ENCODE measurements around the gene CA4. TPM values are rescaled to one million over a fixed set of nuclear protein-coding genes. Genes with fewer than 3 reads are reported as not detected.

Gene CA4
- total RNA-seq, 1 donor from 2014 or later = not detected

DNA sequence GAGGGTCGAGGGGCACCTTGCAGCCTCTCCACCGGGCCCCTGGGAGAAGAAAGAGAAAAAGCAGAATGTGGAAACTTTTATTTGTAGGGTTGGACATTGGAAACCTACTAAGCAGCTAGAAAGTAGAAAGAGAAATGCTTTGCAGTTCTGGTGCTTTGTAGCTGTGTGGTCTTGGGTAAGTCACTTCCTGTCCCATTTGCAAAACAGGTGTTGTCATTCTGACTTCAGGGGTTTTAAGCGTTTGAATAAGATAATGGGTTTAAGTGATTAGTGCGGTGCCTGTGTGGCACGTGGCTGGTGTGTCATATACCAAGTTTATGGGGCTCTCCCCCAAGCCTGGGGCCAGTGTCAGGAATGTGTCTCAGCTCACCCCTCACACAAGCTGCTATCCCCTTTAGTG, 1.6 kb downstream of the CA4 start:
- intact Hi-C loops (cut with micrococcal nuclease) = loop anchor here (1.0 kb wide), 2 partner anchors 8 to 19 kb away; no protein-coding TSS in a partner anchor

DNA sequence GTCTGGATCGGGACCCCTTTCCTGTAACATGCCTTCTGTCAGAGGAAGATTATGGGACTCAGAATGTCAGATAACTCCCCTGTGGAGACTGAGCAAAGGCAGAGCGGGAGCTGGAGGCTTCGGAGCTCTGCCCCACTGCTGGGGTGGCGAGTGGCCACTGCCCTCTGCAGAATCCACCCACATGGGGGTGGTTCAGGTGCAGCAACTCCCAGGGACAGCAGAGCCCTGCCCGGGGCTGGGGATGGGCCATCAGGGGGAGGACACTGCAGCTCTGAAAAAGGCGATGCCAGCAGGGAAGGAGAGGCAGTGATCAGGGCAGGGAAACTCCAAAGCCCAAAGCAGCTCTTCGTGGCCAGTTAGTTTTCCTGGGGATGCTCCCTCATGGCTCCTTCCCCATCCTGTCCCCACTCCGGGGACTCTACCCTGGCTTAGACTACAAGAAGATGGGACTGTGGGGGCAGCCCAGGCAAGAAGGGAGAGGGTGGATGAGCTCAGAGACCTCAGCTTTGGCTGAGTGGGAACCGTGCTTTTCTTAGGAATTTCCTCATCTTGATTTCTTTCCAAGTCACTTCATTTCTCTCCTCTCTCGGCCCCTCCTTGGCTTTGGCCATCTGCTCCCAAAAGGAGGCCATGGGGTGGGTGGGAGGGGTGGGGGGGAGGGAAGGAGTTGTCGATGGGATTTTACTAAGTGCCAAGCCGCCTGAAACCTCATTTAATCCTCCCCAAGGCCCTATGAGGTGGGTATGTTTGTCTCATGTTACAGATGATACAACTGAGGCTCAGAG, 4.0 kb downstream of the CA4 start:
- intact Hi-C loops (cut with micrococcal nuclease) = no loop called here

DNA sequence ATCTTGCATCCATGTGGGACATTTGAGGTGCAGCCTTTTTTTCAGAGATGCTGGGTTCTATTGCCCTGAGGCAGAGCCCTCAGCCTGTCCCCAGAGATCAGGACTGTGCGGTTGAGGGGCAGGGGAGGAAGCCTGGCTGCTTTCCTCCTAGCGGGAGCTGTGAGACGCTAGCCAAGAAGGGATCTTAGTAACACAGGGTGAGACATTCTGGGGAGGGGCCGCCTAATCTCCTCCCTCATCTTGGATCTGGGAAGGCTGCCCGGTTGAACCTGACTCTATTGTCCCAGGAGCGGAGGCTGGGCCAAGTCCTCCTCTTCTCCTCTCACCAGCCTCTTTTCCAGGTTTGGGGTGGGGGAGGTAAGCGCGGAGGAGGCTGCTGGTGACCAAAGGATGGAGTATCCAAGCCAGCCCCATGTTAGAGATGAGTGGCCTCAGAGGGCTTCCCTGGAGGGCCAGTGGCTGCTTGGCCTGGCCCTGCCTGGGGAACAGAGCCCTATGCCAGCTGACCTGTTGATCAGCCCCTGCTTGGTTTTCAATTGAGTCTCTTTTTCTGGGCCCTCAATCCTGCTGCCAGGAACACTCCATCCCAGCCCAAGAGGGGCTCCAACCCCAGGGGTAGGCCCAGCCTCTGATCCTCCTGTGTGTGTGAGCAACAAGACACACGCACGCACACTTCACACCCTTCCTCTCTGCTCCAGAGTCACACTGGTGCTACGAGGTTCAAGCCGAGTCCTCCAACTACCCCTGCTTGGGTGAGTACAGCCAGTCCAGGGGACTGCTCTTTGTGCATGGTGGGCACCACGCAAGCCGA, 5.0 kb downstream of the CA4 start:
- intact Hi-C loops (cut with micrococcal nuclease) = no loop called here

DNA sequence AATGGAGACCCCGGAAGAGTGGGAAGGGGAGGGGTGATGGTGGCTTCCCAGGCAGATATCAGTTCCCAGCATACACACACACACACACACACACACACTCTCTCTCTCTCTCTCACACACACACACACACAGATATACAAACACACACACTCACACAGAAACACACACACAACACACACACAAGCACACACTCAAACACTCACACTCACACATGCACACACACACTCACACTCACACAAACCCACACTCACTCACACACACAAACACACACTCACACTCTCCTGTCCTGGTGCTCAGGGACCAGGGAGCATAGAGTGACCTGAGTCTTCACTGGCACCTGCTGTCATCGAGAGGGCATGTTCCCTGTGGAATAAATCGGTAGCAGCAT, 5.6 kb downstream of the CA4 start:
- intact Hi-C loops (cut with micrococcal nuclease) = no loop called here

DNA sequence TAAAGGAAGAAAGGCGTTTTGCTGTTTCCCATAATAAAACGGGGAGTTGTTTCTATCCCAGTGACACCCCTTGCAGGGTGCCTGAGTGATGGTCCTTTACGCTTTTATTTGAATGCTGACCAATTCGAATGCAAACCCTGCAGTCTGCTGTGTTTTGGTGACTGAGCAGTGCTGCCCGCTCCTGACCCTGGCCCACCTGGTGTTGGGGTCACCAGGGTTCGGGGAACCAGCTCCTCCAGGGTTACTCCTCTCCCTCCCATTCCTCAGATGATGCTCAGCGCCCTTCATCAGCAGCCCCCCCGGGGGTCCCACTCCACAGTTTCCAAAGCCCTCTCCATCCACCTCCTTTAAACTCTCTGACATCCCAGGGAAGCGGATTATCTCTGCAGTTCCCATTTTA, 6.0 kb downstream of the CA4 start:
- intact Hi-C loops (cut with micrococcal nuclease) = no loop called here

DNA sequence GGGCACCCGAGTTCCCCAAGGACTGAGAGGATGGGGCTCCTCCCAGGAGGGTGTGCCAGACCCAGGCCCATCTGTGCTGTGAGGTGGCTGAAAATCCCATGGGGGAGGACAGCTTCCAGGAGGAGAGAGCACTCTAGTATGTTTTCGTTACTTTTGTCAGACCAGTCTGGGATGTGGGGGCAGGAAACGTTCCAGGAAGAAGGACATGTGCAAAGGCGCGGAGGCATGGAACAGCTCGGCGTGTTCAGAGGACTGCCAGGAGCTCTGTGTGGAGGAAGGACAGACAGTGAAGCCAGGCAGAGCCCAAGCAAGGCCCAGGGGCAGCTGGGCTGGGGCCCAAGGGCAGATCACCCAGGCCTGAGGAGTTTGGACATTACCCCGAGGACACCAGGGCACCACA, 7.0 kb downstream of the CA4 start:
- intact Hi-C loops (cut with micrococcal nuclease) = no loop called here

DNA sequence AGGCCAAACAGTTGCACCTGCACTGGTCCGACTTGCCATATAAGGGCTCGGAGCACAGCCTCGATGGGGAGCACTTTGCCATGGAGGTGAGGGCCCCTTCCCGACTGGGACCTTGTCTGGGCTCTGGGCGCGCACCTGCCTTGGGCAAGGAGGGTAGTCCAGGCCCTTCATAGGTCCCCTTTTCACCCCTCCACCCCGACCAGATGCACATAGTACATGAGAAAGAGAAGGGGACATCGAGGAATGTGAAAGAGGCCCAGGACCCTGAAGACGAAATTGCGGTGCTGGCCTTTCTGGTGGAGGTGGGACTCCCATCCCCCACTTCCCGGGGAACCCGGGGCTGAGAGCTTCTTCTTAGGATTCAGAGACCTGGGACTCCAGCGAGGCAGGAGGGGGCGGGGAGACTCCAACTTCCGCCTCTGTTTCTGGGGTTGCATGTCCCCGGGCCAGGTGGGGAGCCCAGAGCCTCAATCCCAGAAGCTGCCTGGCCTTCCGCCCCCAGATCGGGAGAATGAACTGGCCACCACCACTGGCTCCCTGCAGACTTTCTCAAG, 7.8 kb downstream of the CA4 start:
- intact Hi-C loops (cut with micrococcal nuclease) = no loop called here

DNA sequence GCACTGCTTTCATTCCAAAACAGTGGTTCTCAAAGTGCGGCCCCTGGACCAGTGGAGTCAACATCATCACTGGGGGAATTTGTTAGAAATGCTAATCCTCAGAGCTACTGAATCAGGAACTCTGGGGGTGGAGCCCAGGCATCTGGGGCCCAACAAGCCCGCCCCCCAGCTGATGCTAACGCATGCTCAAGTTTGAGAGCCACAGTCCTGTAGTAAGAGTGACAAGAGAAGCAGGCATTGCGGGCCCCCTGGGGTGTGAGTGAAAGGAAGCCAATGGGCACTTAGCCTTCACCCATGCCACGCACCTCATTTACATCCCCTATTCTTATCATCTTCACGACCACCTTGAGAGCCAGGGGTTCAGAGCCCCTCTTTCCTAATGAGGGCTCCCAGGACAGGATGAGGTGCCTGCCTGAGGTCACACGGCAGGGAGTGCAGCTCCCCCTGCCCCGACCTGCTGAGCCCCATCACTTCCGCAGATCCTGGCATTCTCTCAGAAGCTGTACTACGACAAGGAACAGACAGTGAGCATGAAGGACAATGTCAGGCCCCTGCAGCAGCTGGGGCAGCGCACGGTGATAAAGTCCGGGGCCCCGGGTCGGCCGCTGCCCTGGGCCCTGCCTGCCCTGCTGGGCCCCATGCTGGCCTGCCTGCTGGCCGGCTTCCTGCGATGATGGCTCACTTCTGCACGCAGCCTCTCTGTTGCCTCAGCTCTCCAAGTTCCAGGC, 9.1 kb downstream of the CA4 start:
- intact Hi-C loops (cut with micrococcal nuclease) = no loop called here

DNA sequence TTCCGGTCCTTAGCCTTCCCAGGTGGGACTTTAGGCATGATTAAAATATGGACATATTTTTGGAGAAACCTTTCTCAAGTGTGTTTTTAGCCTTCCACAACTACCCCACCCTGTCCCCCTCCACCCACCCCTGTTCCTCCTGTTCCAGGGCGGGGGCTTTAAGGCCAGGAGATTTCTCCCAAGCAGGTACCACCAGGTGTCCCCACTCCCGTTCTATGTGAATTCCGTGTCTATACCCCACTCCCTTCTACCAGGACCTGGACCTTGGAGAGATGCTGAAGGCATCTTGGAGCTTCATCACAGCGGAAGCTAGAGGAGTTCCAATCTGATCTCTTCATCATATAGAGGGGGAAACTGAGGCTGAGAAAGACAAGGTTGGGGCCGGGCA, 9.7 kb downstream of the CA4 start:
- intact Hi-C loops (cut with micrococcal nuclease) = no loop called here

DNA sequence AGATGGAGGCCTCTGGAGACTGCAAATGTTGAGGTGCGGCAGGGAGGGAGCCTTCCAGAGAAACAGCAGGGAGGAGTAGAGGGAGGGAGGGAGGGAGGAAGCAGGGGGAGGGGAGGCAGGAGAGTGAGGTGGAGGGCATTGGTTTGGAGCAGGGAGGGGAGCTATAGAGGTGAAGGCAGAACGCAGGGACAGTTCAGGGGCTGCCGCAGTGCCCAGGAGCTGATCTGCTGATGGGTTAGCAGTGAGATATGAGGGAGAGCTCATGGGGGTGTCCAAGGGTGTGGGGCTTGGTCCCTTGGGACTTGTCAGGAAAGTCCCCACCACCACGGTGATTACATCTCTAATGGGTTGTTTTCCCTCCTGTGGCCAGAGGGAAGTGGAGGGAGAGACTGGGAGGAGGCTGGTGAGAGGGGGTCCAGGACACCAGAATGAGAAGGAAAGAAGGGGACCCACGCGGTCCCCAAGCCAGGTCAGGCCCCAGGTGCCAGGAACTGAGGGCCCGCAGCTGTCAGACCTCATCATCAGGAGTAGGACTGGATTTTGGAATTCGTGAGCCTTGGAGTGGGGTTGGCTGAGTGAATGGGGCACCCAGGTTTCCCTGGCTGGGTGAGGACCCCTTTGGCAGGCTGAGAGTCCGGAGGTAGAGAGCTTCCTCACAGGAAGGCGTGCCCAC, 11.2 kb downstream of the CA4 start:
- intact Hi-C loops (cut with micrococcal nuclease) = no loop called here

DNA sequence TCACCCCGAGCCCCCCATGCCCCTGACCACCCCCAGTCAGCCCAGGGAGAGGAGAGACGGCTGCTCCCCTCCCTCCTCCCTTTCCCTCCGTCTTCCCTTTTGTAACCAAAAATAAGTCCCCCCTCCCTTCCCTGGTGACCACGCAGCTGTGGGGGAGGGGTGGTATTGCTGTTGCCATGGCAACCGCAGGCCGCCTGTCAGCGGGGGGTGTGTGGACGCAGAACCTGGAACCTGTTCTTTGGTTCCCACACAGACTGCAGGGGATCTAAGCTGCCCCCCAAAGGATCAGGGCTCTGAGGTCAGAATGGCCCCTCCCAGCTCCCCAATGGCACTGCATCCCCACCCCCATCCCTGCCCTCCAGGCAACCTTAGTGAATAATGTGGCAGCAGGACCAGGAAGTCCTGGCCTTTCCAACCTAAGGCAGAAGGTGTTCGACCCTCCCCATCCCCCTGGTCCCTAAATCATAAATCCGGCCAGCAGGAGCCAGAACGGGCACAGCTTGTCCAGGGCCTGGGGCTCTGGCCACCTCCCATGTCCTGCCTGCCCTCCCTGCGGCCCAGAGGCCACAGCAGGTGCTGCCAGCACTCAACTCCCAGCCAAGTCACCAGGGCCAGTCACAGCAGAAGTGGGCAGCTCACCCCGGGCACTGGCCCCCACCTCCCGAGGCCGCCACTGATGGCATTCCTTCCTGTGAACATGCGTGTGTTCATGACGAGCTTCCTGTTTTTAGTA, 12.0 kb downstream of the CA4 start:
- intact Hi-C loops (cut with micrococcal nuclease) = no loop called here

DNA sequence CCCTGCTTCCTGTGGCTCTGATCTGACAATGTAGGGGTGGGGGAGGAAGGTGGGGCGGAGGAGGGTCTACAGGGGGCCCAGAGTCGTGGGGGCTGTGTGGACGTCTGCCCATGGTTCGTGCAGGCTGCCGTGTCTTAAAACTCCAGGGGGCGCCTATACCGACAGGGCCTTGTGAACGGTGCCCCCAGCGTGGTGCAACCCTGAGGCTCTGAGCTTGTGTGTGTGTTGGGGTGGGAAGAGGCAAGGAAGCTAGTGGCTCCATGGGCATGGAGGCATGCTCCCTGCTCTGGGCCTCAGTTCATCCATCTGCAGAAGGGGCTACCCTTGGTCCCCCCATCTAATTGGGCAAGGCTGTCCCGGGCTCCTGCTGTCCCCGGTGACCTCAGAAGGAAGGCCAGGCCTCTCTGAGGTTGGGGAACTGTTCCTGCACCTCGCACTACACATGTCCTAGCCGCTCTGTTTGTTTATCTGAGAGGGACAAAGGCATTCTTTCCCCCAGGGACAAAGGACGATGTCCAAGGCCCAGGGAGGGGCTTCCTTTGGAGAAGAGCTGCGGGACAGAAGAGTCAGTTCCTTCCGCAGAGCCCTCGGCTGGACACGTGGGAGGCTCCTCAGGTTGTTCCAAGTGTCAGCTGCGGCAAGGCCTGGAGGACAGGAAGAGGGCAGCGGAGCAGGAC, 13.5 kb downstream of the CA4 start:
- intact Hi-C loops (cut with micrococcal nuclease) = no loop called here

DNA sequence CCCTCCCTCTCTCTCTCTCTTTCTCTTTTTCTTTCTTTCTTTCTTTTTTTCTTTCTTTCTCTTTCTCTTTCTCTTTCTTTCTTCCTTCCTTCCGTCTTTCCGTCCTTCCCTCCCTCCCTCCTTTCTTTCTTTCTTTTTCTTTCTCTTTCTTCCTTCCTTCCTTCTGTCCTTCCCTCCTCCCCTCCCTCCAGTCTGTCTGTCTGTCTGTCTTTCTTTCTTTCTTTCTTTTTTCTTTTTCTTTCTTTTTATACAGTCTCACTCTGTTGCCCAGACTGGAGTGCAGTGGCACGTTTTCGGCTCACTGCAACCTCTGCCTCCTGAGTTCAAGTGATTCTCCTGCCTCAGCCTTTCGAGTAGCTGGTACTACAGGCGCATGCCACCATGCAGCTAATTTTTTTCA, 14.4 kb downstream of the CA4 start:
- intact Hi-C loops (cut with micrococcal nuclease) = no loop called here

DNA sequence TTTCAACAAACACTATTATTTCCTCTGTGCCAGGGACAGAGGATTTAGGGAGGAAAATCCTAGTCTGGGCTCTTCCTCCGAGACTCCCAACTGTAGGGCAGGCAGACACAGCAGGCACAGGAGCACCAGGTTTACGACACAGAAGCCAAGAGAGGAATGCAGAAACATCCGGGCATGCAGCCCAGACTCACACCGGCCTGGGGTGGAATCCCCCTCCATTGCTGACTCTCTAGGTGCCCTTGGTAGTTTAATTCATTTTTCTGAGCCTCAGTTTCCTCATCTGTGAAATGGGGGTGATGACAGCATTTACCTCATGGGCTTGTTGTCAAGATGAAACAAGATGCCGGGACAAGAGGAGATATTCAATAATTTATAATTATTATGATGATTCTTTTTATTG, 14.9 kb downstream of the CA4 start:
- intact Hi-C loops (cut with micrococcal nuclease) = no loop called here

DNA sequence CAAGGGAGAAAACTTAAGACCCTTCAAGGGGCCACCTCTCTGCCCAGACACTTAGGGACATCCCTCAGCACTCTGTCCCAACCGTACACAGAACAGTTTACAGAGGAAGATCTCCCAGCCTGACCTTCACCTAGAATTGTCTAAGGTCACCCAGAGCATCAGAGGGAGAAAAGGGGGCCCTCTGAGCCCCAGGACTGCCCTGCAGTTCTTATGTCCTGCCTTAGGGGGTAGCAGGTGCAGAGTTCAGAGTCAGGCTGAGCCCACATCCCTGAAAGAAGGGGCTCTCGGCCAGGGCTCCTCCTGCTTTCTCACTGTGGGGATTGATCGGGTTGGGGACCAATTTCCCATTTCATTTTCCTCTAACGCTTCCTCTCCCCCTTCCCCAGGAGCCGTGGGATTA, 15.4 kb downstream of the CA4 start:
- intact Hi-C loops (cut with micrococcal nuclease) = no loop called here

DNA sequence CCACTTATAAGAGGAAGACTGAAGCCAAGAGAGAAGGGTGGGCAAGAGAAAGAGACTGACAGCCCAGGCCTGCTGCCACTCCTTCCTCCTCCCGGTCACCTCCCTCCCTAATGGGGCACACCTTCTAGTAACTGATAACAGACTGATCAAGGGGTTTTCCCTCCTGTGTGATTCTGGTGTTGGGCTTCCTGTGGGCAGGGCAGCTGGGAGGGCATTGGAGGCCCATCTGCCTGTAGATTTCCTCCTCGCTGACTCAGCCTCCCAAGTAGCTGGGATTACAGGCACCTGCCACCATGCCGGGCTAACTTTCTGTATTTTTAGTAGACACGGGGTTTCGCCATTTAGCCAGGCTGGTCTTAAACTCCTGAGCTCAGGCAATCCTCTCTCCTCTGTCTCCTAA, 16.2 kb downstream of the CA4 start:
- intact Hi-C loops (cut with micrococcal nuclease) = no loop called here

DNA sequence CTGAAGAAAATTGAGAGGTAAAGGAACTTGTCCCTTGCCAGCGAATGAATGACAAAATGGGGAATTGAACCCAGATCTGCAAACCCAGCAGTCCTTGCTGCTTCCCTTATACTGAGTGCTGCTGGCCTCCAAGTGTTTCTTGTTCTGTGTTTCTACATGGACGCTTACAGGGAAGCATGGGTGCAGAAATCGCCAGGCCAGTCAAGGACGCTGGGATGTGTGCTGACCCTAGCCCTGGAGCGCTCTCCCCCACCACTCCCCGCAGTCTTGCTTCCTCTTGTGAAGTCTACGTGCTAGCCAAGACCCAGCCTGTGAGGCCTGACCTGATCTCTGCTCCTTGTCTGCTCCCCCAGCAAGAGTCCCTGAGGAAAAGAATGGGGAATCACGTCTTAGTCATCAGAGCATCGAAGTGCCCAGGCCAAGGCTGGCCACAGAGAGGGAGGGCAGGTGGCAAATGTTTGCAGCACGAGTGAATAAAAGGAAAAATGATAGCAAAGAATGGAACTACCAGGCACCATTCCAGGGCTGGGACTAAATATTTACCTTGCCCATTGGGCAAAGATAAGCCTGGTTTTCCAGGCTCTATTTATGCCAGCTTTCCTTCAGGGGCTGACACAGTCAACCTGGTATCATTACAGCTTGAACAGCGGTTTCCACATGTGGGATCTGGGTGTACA, 17.4 kb downstream of the CA4 start:
- intact Hi-C loops (cut with micrococcal nuclease) = no loop called here

DNA sequence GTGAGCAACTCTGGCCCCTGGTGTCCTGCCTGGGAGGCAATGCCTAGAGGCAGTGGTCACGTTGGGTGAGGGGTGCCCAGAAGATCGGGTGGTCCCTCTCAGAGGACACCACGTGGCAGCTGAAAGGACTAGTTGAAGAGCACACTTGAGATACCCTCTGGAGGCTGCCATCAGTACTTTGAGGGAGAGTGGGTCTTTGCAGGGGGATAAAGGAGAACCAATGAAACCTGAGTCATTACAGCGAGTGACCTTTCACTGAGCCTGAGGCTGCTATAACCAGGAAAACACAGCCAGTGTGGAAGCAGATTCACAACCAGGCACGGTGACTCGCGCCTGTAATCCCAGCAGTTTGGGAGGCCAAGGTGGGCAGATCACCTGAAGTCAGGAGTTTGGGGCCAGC, 18.9 kb downstream of the CA4 start:
- intact Hi-C loops (cut with micrococcal nuclease) = no loop called here

Data from T-helper 1 cell treated with Interleukin-12 subunit alpha and Interleukin-12 subunit beta and Interleukin-4 antibody, amounts not matched to agents 30 ng/mL and 1 ng/mL, for 36 hours (primary cell).